Calu3 (cell line): ENCODE results near the gene MACROD2. TPM values are rescaled to one million over a fixed set of nuclear protein-coding genes. Genes with fewer than 3 reads are reported as not detected.

ENCODE experiments used
- BruUV-seq: library from RNA; stranded (reverse); fragments of 400-500 nt; replicated peaks from 2 replicates; lab custom pipeline; 2021; lab: Mats Ljungman, UMichigan
- CTCF ChIA-PET: fragments of 300-600 bp; sonication (Branson Sonifier 250); formaldehyde crosslinking; loops from one replicate; lab custom pipeline; 2022; ENCODE audit warnings: antibody characterized with exemption; lab: Charles Lee
- DNase-seq: peaks from one replicate; pipeline ENCODE4 v3.0.0; 2022
- H3K27ac Mint-ChIP-seq: one replicate; pipeline ENCODE4 v1.8.0; 2022; ENCODE audit warnings: mixed read lengths; ENCODE audit not compliant: unreplicated experiment
- H3K27me3 Mint-ChIP-seq: one replicate; pipeline ENCODE4 v1.8.0; 2022; ENCODE audit warnings: mixed read lengths; ENCODE audit not compliant: unreplicated experiment
- H3K36me3 Mint-ChIP-seq: one replicate; pipeline ENCODE4 v1.8.0; 2022; ENCODE audit warnings: mild to moderate bottlenecking, moderate library complexity, mixed read lengths; ENCODE audit not compliant: insufficient read depth, unreplicated experiment
- H3K4me1 Mint-ChIP-seq: one replicate; pipeline ENCODE4 v1.8.0; 2022; ENCODE audit warnings: mild to moderate bottlenecking, low read depth, mixed read lengths; ENCODE audit not compliant: unreplicated experiment
- H3K4me3 Mint-ChIP-seq: one replicate; pipeline ENCODE4 v1.8.0; 2022; ENCODE audit warnings: mild to moderate bottlenecking, low read depth, moderate library complexity, mixed read lengths; ENCODE audit not compliant: unreplicated experiment
- H3K9me3 Mint-ChIP-seq: one replicate; pipeline ENCODE4 v1.8.0; 2022; ENCODE audit warnings: low read depth, mixed read lengths; ENCODE audit not compliant: unreplicated experiment
- intact Hi-C: fragments of 100-400 bp; cut with micrococcal nuclease; formaldehyde crosslinking; loops from one replicate; pipeline ENCODE4 v1.10.0; 2022; ENCODE audit not compliant: unreplicated experiment
- total RNA-seq: library from RNA; stranded (reverse); gene quantifications from 2 replicates; pipeline ENCODE4 v1.2.3, GENCODE V29; 2022
- TF ChIP-seq, protein P1 (sequence below): fragments of 200-600 bp; IDR thresholded peaks from one replicate; pipeline ENCODE4 v1.8.0; 2022; ENCODE audit warnings: antibody characterized with exemption; ENCODE audit not compliant: unreplicated experiment

The MACROD2 gene
- total RNA-seq, 1 experiment from 2014 or later = 29.4 TPM

DNA sequence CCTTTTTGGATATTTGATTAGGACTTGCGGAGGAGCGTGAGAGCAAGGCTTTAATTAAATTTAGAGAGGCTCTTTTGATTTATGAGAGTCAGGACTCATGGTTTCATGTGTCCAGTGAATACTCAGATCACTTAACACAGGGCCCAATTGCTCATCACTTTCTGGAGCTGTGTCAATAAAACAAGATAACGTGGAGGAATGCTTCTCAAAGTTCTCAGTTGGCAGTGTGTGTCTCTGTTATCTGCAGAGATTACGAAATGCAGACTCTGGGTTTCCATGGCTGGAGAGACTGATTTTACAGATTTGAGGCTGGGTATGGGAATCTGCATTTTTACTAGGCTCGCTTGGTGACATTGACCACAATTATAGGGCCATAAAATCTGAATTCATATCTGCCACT is 677.8 kb downstream of the MACROD2 start:
- TF ChIP-seq, protein P1, sequence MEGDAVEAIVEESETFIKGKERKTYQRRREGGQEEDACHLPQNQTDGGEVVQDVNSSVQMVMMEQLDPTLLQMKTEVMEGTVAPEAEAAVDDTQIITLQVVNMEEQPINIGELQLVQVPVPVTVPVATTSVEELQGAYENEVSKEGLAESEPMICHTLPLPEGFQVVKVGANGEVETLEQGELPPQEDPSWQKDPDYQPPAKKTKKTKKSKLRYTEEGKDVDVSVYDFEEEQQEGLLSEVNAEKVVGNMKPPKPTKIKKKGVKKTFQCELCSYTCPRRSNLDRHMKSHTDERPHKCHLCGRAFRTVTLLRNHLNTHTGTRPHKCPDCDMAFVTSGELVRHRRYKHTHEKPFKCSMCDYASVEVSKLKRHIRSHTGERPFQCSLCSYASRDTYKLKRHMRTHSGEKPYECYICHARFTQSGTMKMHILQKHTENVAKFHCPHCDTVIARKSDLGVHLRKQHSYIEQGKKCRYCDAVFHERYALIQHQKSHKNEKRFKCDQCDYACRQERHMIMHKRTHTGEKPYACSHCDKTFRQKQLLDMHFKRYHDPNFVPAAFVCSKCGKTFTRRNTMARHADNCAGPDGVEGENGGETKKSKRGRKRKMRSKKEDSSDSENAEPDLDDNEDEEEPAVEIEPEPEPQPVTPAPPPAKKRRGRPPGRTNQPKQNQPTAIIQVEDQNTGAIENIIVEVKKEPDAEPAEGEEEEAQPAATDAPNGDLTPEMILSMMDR = no peak
- Mint-ChIP-seq H3K27ac (no peak overlapping the region), H3K9me3 (no peaks in the 10 kb centered on the region), H3K4me1 (no peaks in the 10 kb centered on the region), H3K4me3 (no peak overlapping the region), H3K36me3 (no peaks in the 10 kb centered on the region), H3K27me3 (no peaks in the 10 kb centered on the region)
- DNase-seq = no peak
- intact Hi-C loops = no loop called here
- no TSS peak for BruUV-seq
- CTCF ChIA-PET = no interaction called here

DNA sequence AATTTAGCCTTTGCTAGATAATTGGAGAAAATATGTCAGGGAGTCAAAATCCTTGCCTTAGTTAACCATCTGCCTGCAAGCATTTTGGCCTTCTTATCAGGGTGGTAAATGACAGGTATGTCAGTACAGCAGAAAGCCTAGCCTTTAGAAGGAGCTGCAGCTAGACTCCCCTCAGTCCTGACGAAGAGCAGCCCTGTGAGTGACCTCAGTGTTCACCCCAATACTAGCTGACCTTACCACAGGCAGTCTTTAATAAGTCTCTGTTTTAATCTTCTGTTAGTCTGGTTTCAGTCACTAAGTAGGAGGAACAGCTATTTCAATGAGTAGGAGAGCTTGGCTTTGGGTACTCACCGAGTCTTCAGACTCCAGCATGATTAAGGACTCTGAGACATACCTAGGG is 682.1 kb downstream of the MACROD2 start:
- TF ChIP-seq, protein P1 = no peak
- H3K9me3 Mint-ChIP-seq = no peaks in the 10 kb centered on the region
- no peak overlapping the region for H3K27ac Mint-ChIP-seq
- CTCF ChIA-PET = no interaction called here
- intact Hi-C loops = no loop called here
- H3K4me1 Mint-ChIP-seq = no peaks in the 10 kb centered on the region
- no TSS peak for BruUV-seq
- H3K27me3 Mint-ChIP-seq = no peaks in the 10 kb centered on the region
- no peak overlapping the region for H3K4me3 Mint-ChIP-seq
- no peaks in the 10 kb centered on the region for H3K36me3 Mint-ChIP-seq
- no peak for DNase-seq

DNA sequence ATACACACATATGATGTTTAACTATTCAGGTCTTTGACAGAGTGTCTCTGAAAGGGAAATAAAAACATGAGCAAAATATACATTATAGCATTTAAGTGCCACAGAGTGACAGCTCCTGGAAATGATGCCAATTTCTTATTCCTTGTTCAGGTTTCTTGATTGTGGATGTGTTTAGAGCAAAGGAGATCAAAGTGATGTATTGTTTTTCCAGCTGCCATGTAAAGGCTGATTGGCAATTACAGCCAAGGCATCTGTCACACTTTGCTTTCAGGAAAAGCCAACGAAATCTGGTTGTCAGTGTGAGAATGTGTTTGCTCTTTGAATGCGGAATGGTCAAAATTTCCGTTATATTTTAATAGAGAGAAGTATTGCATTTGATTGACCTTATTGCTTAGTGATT is 689.9 kb downstream of the MACROD2 start:
- no peaks in the 10 kb centered on the region for H3K4me1 Mint-ChIP-seq
- TF ChIP-seq, protein P1 = no peak
- BruUV-seq = no TSS peak
- intact Hi-C loops = no loop called here
- DNase-seq = no peak
- CTCF ChIA-PET = interaction anchor here (0.7 kb wide), 2 partner anchors 91 to 265 kb away, joined by 3 read pairs; no protein-coding TSS in a partner anchor
- no peaks in the 10 kb centered on the region for H3K36me3 Mint-ChIP-seq
- H3K4me3 Mint-ChIP-seq = no peak overlapping the region
- H3K27me3 Mint-ChIP-seq = no peaks in the 10 kb centered on the region
- H3K9me3 Mint-ChIP-seq = no peaks in the 10 kb centered on the region
- no peak overlapping the region for H3K27ac Mint-ChIP-seq

DNA sequence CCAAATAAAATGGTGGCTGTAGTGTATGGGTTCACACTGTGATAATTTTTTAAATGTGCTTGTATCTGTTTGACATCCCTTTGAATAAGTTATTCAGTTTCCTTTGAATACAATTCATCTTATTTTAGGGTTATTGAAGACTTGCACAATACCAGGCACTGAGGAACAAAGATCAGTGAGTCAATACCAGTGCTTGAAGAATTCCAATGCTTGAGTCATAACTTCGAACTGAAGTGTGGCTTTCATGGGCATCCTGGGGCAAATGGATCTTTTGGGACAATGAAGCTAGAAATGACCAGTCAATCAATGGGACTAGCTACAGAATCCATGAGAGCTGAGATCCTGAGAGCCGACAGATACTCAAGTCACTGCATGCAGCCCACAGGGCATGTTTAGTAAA is 692.0 kb downstream of the MACROD2 start:
- no TSS peak for BruUV-seq
- no peak for DNase-seq

More for the DNA sequence above, 692.0 kb downstream of the MACROD2 start:
- CTCF ChIA-PET = no interaction called here
- Mint-ChIP-seq H3K9me3 (no peaks in the 10 kb centered on the region), H3K27ac (no peak overlapping the region), H3K4me3 (no peak overlapping the region), H3K36me3 (no peaks in the 10 kb centered on the region), H3K4me1 (no peaks in the 10 kb centered on the region), H3K27me3 (no peaks in the 10 kb centered on the region)
- intact Hi-C loops = no loop called here
- TF ChIP-seq, protein P1 = no peak
